Neural progenitor cell (in vitro differentiated cells): ENCODE measurements around the gene PRELID2. TPM values are rescaled to one million over a fixed set of nuclear protein-coding genes. Genes with fewer than 3 reads are reported as not detected.

Source experiments
- DNase-seq: peaks from one replicate; pipeline ENCODE4 v3.0.0-alpha.2; 2016; ENCODE audit warnings: low spot score
- H2AFZ ChIP-seq: fragments of 200-600 bp; sonication (generic); replicated peaks from 2 replicates; pipeline ENCODE4 v1.6.1; 2016; ENCODE audit warnings: antibody characterized with exemption
- H3F3A ChIP-seq: fragments of 200-600 bp; sonication (generic); 2 replicates; pipeline ENCODE4 v1.6.1; 2016; ENCODE audit warnings: antibody characterized with exemption, low read depth
- H3K27ac ChIP-seq: fragments of 200-600 bp; sonication (generic); 2 replicates; pipeline ENCODE4 v1.5.1; 2016; ENCODE audit warnings: mild to moderate bottlenecking
- H3K27me3 ChIP-seq: fragments of 200-600 bp; sonication (generic); 2 replicates; pipeline ENCODE4 v1.6.1; 2016; ENCODE audit warnings: mild to moderate bottlenecking, moderate library complexity
- H3K36me3 ChIP-seq: fragments of 200-600 bp; sonication (generic); 2 replicates; pipeline ENCODE4 v1.5.1; 2016
- H3K4me1 ChIP-seq: fragments of 200-600 bp; sonication (generic); 2 replicates; pipeline ENCODE4 v1.6.1; 2016; ENCODE audit warnings: mixed run types
- H3K4me2 ChIP-seq: fragments of 200-600 bp; sonication (generic); 2 replicates; pipeline ENCODE4 v1.6.1; 2016
- H3K4me3 ChIP-seq: fragments of 200-600 bp; sonication (generic); 2 replicates; pipeline ENCODE4 v1.5.1; 2016
- H3K79me2 ChIP-seq: fragments of 200-600 bp; sonication (generic); 2 replicates; pipeline ENCODE4 v1.6.1; 2016; ENCODE audit warnings: low read depth
- H3K9ac ChIP-seq: fragments of 200-600 bp; sonication (generic); 2 replicates; pipeline ENCODE4 v1.6.1; 2016
- H3K9me3 ChIP-seq: fragments of 200-600 bp; sonication (generic); 2 replicates; pipeline ENCODE4 v1.5.1; 2016; ENCODE audit warnings: low read depth
- H4K20me1 ChIP-seq: fragments of 200-600 bp; sonication (generic); 2 replicates; pipeline ENCODE4 v1.6.1; 2016; ENCODE audit warnings: low read depth
- H3K27ac Mint-ChIP-seq: 3 replicates; pipeline ENCODE4 v1.8.0; 2021; ENCODE audit warnings: mixed read lengths
- H3K27me3 Mint-ChIP-seq: 2 replicates; pipeline ENCODE4 v1.8.0; 2022; ENCODE audit warnings: low read depth, mild to moderate bottlenecking, inconsistent platforms, moderate library complexity, mixed read lengths; ENCODE audit not compliant: insufficient read depth
- H3K36me3 Mint-ChIP-seq: 3 replicates; pipeline ENCODE4 v1.8.0; 2021; ENCODE audit warnings: mixed read lengths
- H3K4me1 Mint-ChIP-seq: 3 replicates; pipeline ENCODE4 v1.8.0; 2021; ENCODE audit warnings: mixed read lengths
- H3K4me3 Mint-ChIP-seq: 3 replicates; pipeline ENCODE4 v1.8.0; 2021; ENCODE audit warnings: mild to moderate bottlenecking, moderate library complexity, mixed read lengths
- H3K9me3 Mint-ChIP-seq: 3 replicates; pipeline ENCODE4 v1.8.0; 2020; ENCODE audit warnings: mixed read lengths
- CTCF ChIP-seq: fragments of 200-600 bp; sonication (generic); IDR thresholded peaks from 2 replicates; pipeline ENCODE4 v1.5.1; 2017; ENCODE audit warnings: antibody characterized with exemption, mild to moderate bottlenecking
- EZH2 ChIP-seq: fragments of 200-600 bp; sonication (generic); IDR thresholded peaks from 2 replicates; pipeline ENCODE4 v1.6.1; 2017; ENCODE audit warnings: antibody characterized with exemption, mild to moderate bottlenecking, moderate library complexity
- EZH2phosphoT487 ChIP-seq: fragments of 200-600 bp; sonication (generic); IDR thresholded peaks from 2 replicates; pipeline ENCODE4 v1.6.1; 2017; ENCODE audit warnings: antibody characterized with exemption
- total RNA-seq: library from RNA; depleted of rRNA; stranded (reverse); fragments of >200 nt; gene quantifications from 2 replicates; pipeline ENCODE4 v1.2.3, GENCODE V29; 2015; ENCODE audit warnings: low replicate concordance

PRELID2 gene
- total RNA-seq, 1 donor from 2014 or later = 30.3 TPM

- H3K27me3 Mint-ChIP-seq = no peaks in the 10 kb centered on the region
- H3K27ac Mint-ChIP-seq = no peak overlapping the region
- Histone ChIP-seq H4K20me1 (no peaks in the 10 kb centered on the region), H3K27ac (no peak overlapping the region), H3K36me3 (no peaks in the 10 kb centered on the region), H3F3A (no peaks in the 10 kb centered on the region), H3K9me3 (no peaks in the 10 kb centered on the region), H3K27me3 (no peaks in the 10 kb centered on the region), H3K4me2 (no peak overlapping the region), H3K4me1 (peaks cover 5% of the 10 kb centered on the region), H2AFZ (no peak overlapping the region), H3K4me3 (no peak overlapping the region), H3K79me2 (no peaks in the 10 kb centered on the region), H3K9ac (no peak overlapping the region)
- no peaks in the 10 kb centered on the region for H3K4me1 Mint-ChIP-seq
- no peak overlapping the region for H3K4me3 Mint-ChIP-seq
- H3K9me3 Mint-ChIP-seq = no peaks in the 10 kb centered on the region
- no peak for DNase-seq
- H3K36me3 Mint-ChIP-seq = no peaks in the 10 kb centered on the region
- TF ChIP-seq EZH2 (no peak), EZH2phosphoT487 (no peak), CTCF (no peak)
Measured at GRCh38 chr5:145792840-145793239, 42.3 kb downstream of the PRELID2 start.

GRCh38 chr5:145791866-145792265 is 43.3 kb downstream of the PRELID2 start:
- no peak for TF ChIP-seq CTCF
- TF ChIP-seq EZH2 = no peak
- no peak for TF ChIP-seq EZH2phosphoT487
- Mint-ChIP-seq H3K27me3 (no peaks in the 10 kb centered on the region), H3K4me3 (no peak overlapping the region), H3K27ac (no peak overlapping the region), H3K4me1 (no peaks in the 10 kb centered on the region), H3K36me3 (no peaks in the 10 kb centered on the region), H3K9me3 (peaks cover 2% of the 10 kb centered on the region)
- H3K4me3 ChIP-seq = no peak overlapping the region
- no peak overlapping the region for H3K4me2 ChIP-seq
- H3K79me2 ChIP-seq = no peaks in the 10 kb centered on the region
- H4K20me1 ChIP-seq = no peaks in the 10 kb centered on the region
- no peaks in the 10 kb centered on the region for H3F3A ChIP-seq
- DNase-seq = no peak
- H3K27ac ChIP-seq = no peak overlapping the region
- H3K36me3 ChIP-seq = no peaks in the 10 kb centered on the region
- H2AFZ ChIP-seq = no peak overlapping the region
- no peaks in the 10 kb centered on the region for H3K9me3 ChIP-seq
- peaks cover 12% of the 10 kb centered on the region for H3K4me1 ChIP-seq
- H3K9ac ChIP-seq = no peak overlapping the region
- no peaks in the 10 kb centered on the region for H3K27me3 ChIP-seq

GRCh38 chr5:145787996-145788395 is 47.1 kb downstream of the PRELID2 start:
- Mint-ChIP-seq H3K4me3 (no peak overlapping the region), H3K9me3 (peaks cover 2% of the 10 kb centered on the region), H3K4me1 (no peaks in the 10 kb centered on the region), H3K36me3 (no peaks in the 10 kb centered on the region), H3K27ac (no peak overlapping the region), H3K27me3 (no peaks in the 10 kb centered on the region)
- no peak for TF ChIP-seq EZH2
- TF ChIP-seq CTCF = no peak
- no peak for TF ChIP-seq EZH2phosphoT487
- H3K4me3 ChIP-seq = no peak overlapping the region
- H4K20me1 ChIP-seq = no peaks in the 10 kb centered on the region
- H3K27ac ChIP-seq = no peak overlapping the region
- H3K9ac ChIP-seq = no peak overlapping the region
- H3K27me3 ChIP-seq = no peaks in the 10 kb centered on the region
- H3K9me3 ChIP-seq = no peaks in the 10 kb centered on the region
- no peaks in the 10 kb centered on the region for H3K36me3 ChIP-seq
- H2AFZ ChIP-seq = no peak overlapping the region
- H3K4me2 ChIP-seq = no peak overlapping the region
- no peaks in the 10 kb centered on the region for H3K79me2 ChIP-seq
- no peaks in the 10 kb centered on the region for H3F3A ChIP-seq
- DNase-seq = no peak
- H3K4me1 ChIP-seq = peaks cover 14% of the 10 kb centered on the region
